Endothelial cell of umbilical vein (primary cell): ENCODE measurements around the gene ATP6V1A. TPM values are rescaled to one million over a fixed set of nuclear protein-coding genes. Genes with fewer than 3 reads are reported as not detected.

Source experiments
- BruUV-seq: library from RNA; stranded (reverse); fragments of 400-500 nt; replicated peaks from 2 replicates; lab custom pipeline; 2021; lab: Mats Ljungman, UMichigan
- CTCF ChIA-PET: fragments of 300-600, 350-600 bp; sonication (Branson Sonifier 250); formaldehyde crosslinking; loops from one replicate; lab custom pipeline; 2021; ENCODE audit warnings: antibody characterized with exemption, inconsistent platforms; lab: Charles Lee
- POLR2A ChIA-PET: fragments of 300-600, 350-600 bp; sonication (Branson Sonifier 250); formaldehyde crosslinking; loops from one replicate; lab custom pipeline; 2021; ENCODE audit warnings: antibody characterized with exemption, inconsistent platforms; lab: Charles Lee
- DNase-seq: peaks from one replicate; pipeline ENCODE4 v3.0.0-alpha.2; 2011; ENCODE audit warnings: low read depth, low spot score
- FAIRE-seq: peaks from 2 replicates; lab custom pipeline; 2011; peaks lifted over from hg19 to GRCh38; lab: Jason Lieb, UNC
- H2AFZ ChIP-seq: 2 replicates; pipeline ENCODE4 v1.6.0; 2012; ENCODE audit warnings: low read depth, low read length, control low read depth, inconsistent platforms
- H3K27ac ChIP-seq: 2 replicates; pipeline ENCODE4 v1.5.1; 2011; ENCODE audit warnings: low read depth, mild to moderate bottlenecking, control low read depth, low read length, moderate library complexity; ENCODE audit not compliant: insufficient read depth
- H3K27me3 ChIP-seq, 2 experiments: 2 replicates each; pipeline versions ENCODE4 v1.6.0 to v1.6.1; 2011; ENCODE audit warnings: low read length in 2 of 2, mixed read lengths in 1 of 2; ENCODE audit not compliant: control insufficient read depth in 2 of 2, insufficient read depth in 2 of 2
- H3K36me3 ChIP-seq, 2 experiments: 2 replicates in 1 of 2; 3 replicates in 1 of 2; pipeline ENCODE4 v1.5.1; 2011; ENCODE audit warnings: low read length in 2 of 2, mild to moderate bottlenecking in 1 of 2, moderate library complexity in 1 of 2; ENCODE audit not compliant: control insufficient read depth in 2 of 2, insufficient read depth in 2 of 2; ENCODE audit errors: extremely low read depth in 1 of 2
- H3K4me1 ChIP-seq: 3 replicates; pipeline ENCODE4 v1.5.1; 2011; ENCODE audit warnings: mild to moderate bottlenecking, low read length; ENCODE audit not compliant: control insufficient read depth, insufficient read depth; ENCODE audit errors: extremely low read depth
- H3K4me2 ChIP-seq: 2 replicates; pipeline ENCODE4 v1.6.1; 2011; ENCODE audit warnings: low read length, control low read depth, mixed read lengths; ENCODE audit not compliant: insufficient read depth
- H3K4me3 ChIP-seq, 3 experiments: fragments of 200-600 bp in 1 of 3; sonication (generic), shearing (Covaris generic) in 1 of 3; replicated peaks in 1 of 3; 2 replicates each; pipeline ENCODE4 v1.5.1; 2011 to 2016; ENCODE audit warnings: control low read depth in 3 of 3, low read length in 3 of 3, mild to moderate bottlenecking in 2 of 3, inconsistent platforms in 1 of 3, low read depth in 1 of 3, moderate library complexity in 1 of 3; ENCODE audit not compliant: insufficient read depth in 1 of 3
- H3K79me2 ChIP-seq: 2 replicates; pipeline ENCODE4 v1.6.0; 2012; ENCODE audit warnings: low read length, inconsistent platforms; ENCODE audit not compliant: control insufficient read depth, insufficient read depth
- H3K9ac ChIP-seq: replicated peaks from 2 replicates; pipeline ENCODE3; 2011; ENCODE audit warnings: low read length, control low read depth; ENCODE audit not compliant: insufficient read depth; ENCODE audit errors: extremely low read depth
- H3K9me1 ChIP-seq: replicated peaks from 3 replicates; pipeline ENCODE4 v1.6.0; 2011; ENCODE audit warnings: mild to moderate bottlenecking, low read length; ENCODE audit not compliant: control insufficient read depth, insufficient read depth; ENCODE audit errors: extremely low read depth
- H3K9me3 ChIP-seq: replicated peaks from 2 replicates; pipeline ENCODE4 v1.5.1; 2012; ENCODE audit warnings: low read length, inconsistent platforms; ENCODE audit not compliant: control insufficient read depth, insufficient read depth
- H4K20me1 ChIP-seq: replicated peaks from 2 replicates; pipeline ENCODE3; 2011; ENCODE audit warnings: mild to moderate bottlenecking, low read length; ENCODE audit not compliant: control insufficient read depth, insufficient read depth; ENCODE audit errors: extremely low read depth
- CTCF ChIP-seq, 2 donors: IDR thresholded peaks; 1 replicate in 1 of 2; 2 replicates in 1 of 2; pipeline ENCODE4 v1.5.1; 2011; ENCODE audit warnings: low read length in 2 of 2, mild to moderate bottlenecking in 2 of 2, moderate library complexity in 2 of 2, control low read depth in 1 of 2, inconsistent platforms in 1 of 2, low read depth in 1 of 2; ENCODE audit not compliant: insufficient read depth in 1 of 2; ENCODE audit errors: extremely low read depth in 1 of 2
- EZH2 ChIP-seq: IDR thresholded peaks from 2 replicates; pipeline ENCODE4 v1.6.1; 2012; ENCODE audit warnings: borderline replicate concordance, low read depth, mild to moderate bottlenecking, moderate library complexity, low read length, inconsistent platforms; ENCODE audit not compliant: severe bottlenecking
- FOS ChIP-seq: IDR thresholded peaks from 2 replicates; pipeline ENCODE4 v1.6.1; 2011; ENCODE audit warnings: mild to moderate bottlenecking, low read length, moderate library complexity, borderline replicate concordance; ENCODE audit not compliant: insufficient read depth
- GATA2 ChIP-seq: IDR thresholded peaks from 2 replicates; pipeline ENCODE4 v1.7.0; 2011; ENCODE audit warnings: low read depth, mild to moderate bottlenecking, moderate library complexity, mixed read lengths, low read length; ENCODE audit not compliant: insufficient read length, insufficient read depth
- JUN ChIP-seq: IDR thresholded peaks from 2 replicates; pipeline ENCODE4 v1.6.1; 2011; ENCODE audit warnings: borderline replicate concordance, low read depth; ENCODE audit not compliant: insufficient read length, insufficient read depth
- MAX ChIP-seq: IDR thresholded peaks from 2 replicates; pipeline ENCODE4 v1.6.1; 2011; ENCODE audit not compliant: insufficient read depth, insufficient read length
- MYC ChIP-seq: IDR thresholded peaks from one replicate; pipeline ENCODE4 v1.6.1; 2011; ENCODE audit warnings: mild to moderate bottlenecking, low read depth, low read length
- POLR2A ChIP-seq: IDR thresholded peaks from 2 replicates; pipeline ENCODE4 v1.6.1; 2012; ENCODE audit warnings: low read depth, mild to moderate bottlenecking, control low read depth, low read length
- POLR2AphosphoS5 ChIP-seq: IDR thresholded peaks from 2 replicates; pipeline ENCODE4 v1.6.1; 2012; ENCODE audit warnings: low read depth, mild to moderate bottlenecking, control low read depth, low read length, moderate library complexity; ENCODE audit not compliant: insufficient read depth
- dilution Hi-C: fragments of 300-500 bp; cut with MboI; formaldehyde crosslinking; loops from one replicate; pipeline ENCODE4 v1.15.0; 2019; ENCODE audit warnings: low sequenced_read_pairs; ENCODE audit not compliant: extremely low pct_ligation_motif_present
- intact Hi-C: fragments of 100-400 bp; cut with micrococcal nuclease; formaldehyde crosslinking; loops from one replicate; pipeline ENCODE4 v1.10.0; 2022
- polyA plus RNA-seq, 4 experiments: library from polyadenylated mRNA; depleted of rRNA in 3 of 4; stranded (reverse) in 3 of 4; unstranded in 1 of 4; fragments of >200 nt; gene quantifications; 2 replicates each; pipeline versions ENCODE4 v1.2.1 to v1.2.3, GENCODE V29; 2011 to 2012; ENCODE audit warnings: missing spikeins in 1 of 4
- total RNA-seq: library from RNA; stranded (reverse); gene quantifications from 2 replicates; pipeline ENCODE4 v1.2.3, GENCODE V29; 2021

Gene ATP6V1A
- total and polyA plus RNA-seq, 2 donors (not counting 3 experiments of a cell fraction or from before 2014, with no cell fraction given) = 20.9 to 96.9 TPM

- no peaks in the 10 kb centered on the region for H4K20me1 ChIP-seq
- FAIRE-seq = no peak
- CTCF ChIA-PET = interaction anchor here (0.7 to 1.2 kb wide), 4 partner anchors 10 to 15 kb away, joined by 3 read pairs; no protein-coding TSS in a partner anchor
Observed at GRCh38 chr3:113764698-113765097, 17.9 kb downstream of the ATP6V1A start.

More at GRCh38 chr3:113764698-113765097, 17.9 kb downstream of the ATP6V1A start:
- no TSS peak for BruUV-seq
- no peaks in the 10 kb centered on the region for H3K36me3 ChIP-seq
- H3K9me3 ChIP-seq = no peaks in the 10 kb centered on the region
- DNase-seq = no peak
- H2AFZ ChIP-seq = no peak overlapping the region
- POLR2A ChIA-PET = no interaction called here
- H3K4me3 ChIP-seq = no peak overlapping the region
- H3K9me1 ChIP-seq = no peaks in the 10 kb centered on the region
- no peak for TF ChIP-seq POLR2AphosphoS5
- TF ChIP-seq FOS = no peak
- no peak for TF ChIP-seq POLR2A
- no peak for TF ChIP-seq MYC
- TF ChIP-seq EZH2 = no peak
- TF ChIP-seq GATA2 = no peak
- TF ChIP-seq CTCF (IDR thresholded peaks at IDR 0.05; ENCODE audit: extremely low read depth in 1 of 2, insufficient read depth in 1 of 2, low read depth in 1 of 2, low read length in 2 of 2) = no peak
- no peak for TF ChIP-seq MAX
- no peak for TF ChIP-seq JUN
- H3K9ac ChIP-seq = no peak overlapping the region
- H3K27me3 ChIP-seq = no peaks in the 10 kb centered on the region
- intact Hi-C loops (no loop called here), dilution Hi-C loops (no loop called here)
- no peak overlapping the region for H3K27ac ChIP-seq
- H3K79me2 ChIP-seq = peaks cover under 1% of the 10 kb centered on the region
- no peak overlapping the region for H3K4me2 ChIP-seq
- H3K4me1 ChIP-seq = no peaks in the 10 kb centered on the region
